T-cell (primary cell): ENCODE data around the gene ANTXRL. TPM values are rescaled to one million over a fixed set of nuclear protein-coding genes. Genes with fewer than 3 reads are reported as not detected.
"Not testable (repeated sequence)": the region's sequence is repeated elsewhere in the genome, so short reads cannot be mapped to it uniquely, and the experiment has no call there.

Experiments
- ATAC-seq, 4 experiments: fragments of 200-7000 bp in 3 of 4; fragments of 150-1000 bp in 1 of 4; cut with Tn5 transposase; replicated peaks in 1 of 4; 1 replicate in 3 of 4; 2 replicates in 1 of 4; pipeline ENCODE4 v1.10.0; 2021; ENCODE audit warnings: moderate library complexity in 3 of 4, mild to moderate bottlenecking in 2 of 4, moderate number of reproducible peaks in 1 of 4
- CTCF ChIA-PET, 2 donors: fragments of 300-600 bp; sonication (Branson Sonifier 250); formaldehyde crosslinking; loops; one replicate each; lab custom pipeline; 2022; ENCODE audit warnings: antibody characterized with exemption in 2 of 2; lab: Charles Lee
- POLR2A ChIA-PET, 2 donors: fragments of 300-600 bp; sonication (Branson Sonifier 250); formaldehyde crosslinking; loops; one replicate each; lab custom pipeline; 2022; ENCODE audit warnings: antibody characterized with exemption in 2 of 2; lab: Charles Lee
- DNase-seq, 35 experiments: peaks; one replicate each; pipeline versions ENCODE4 v3.0.0 to v3.0.0-alpha.2; 2013 to 2023
- H3K27ac ChIP-seq: one replicate; pipeline ENCODE4 v1.5.1; 2013; ENCODE audit warnings: low read length
- H3K27me3 ChIP-seq, 2 experiments: replicated peaks in 1 of 2; 1 replicate in 1 of 2; 2 replicates in 1 of 2; pipeline versions ENCODE4 v1.6.1 to v1.7.0; 2013; ENCODE audit warnings: low read length in 1 of 2, mixed read lengths in 1 of 2; ENCODE audit not compliant: control insufficient read depth in 2 of 2, insufficient read depth in 2 of 2; ENCODE audit errors: extremely low read depth in 1 of 2
- H3K36me3 ChIP-seq, 2 donors: 1 replicate in 1 of 2; 2 replicates in 1 of 2; pipeline versions ENCODE4 v1.6.1 to v1.7.0; 2013; ENCODE audit warnings: low read length in 1 of 2; ENCODE audit not compliant: control insufficient read depth in 2 of 2, insufficient read depth in 1 of 2; ENCODE audit errors: extremely low read depth in 1 of 2
- H3K4me1 ChIP-seq, 2 experiments: 1 replicate in 1 of 2; 2 replicates in 1 of 2; pipeline versions ENCODE4 v1.6.1 to v1.7.0; 2013; ENCODE audit warnings: low read length in 2 of 2, mixed read lengths in 1 of 2; ENCODE audit not compliant: insufficient read depth in 2 of 2, control insufficient read depth in 1 of 2; ENCODE audit errors: extremely low read depth in 1 of 2
- H3K4me3 ChIP-seq, 2 donors: 1 replicate in 1 of 2; 2 replicates in 1 of 2; pipeline versions ENCODE4 v1.5.1 to v1.7.0; 2013; ENCODE audit warnings: mild to moderate bottlenecking in 2 of 2, low read length in 1 of 2, moderate library complexity in 1 of 2; ENCODE audit not compliant: control insufficient read depth in 1 of 2; ENCODE audit errors: extremely low read depth in 1 of 2
- H3K9me3 ChIP-seq: 2 replicates; pipeline ENCODE4 v1.7.0; 2013
- H3K27ac Mint-ChIP-seq, 2 donors: one replicate each; pipeline ENCODE4 v1.8.0; 2020 to 2021; ENCODE audit warnings: mild to moderate bottlenecking in 2 of 2, mixed read lengths in 2 of 2
- H3K27me3 Mint-ChIP-seq, 2 donors: one replicate each; pipeline ENCODE4 v1.8.0; 2021 to 2022; ENCODE audit warnings: mixed read lengths in 2 of 2
- H3K36me3 Mint-ChIP-seq: one replicate; pipeline ENCODE4 v1.8.0; 2021; ENCODE audit warnings: mixed read lengths
- H3K4me1 Mint-ChIP-seq, 3 donors: one replicate each; pipeline ENCODE4 v1.8.0; 2020 to 2022; ENCODE audit warnings: mixed read lengths in 3 of 3, mild to moderate bottlenecking in 1 of 3
- H3K4me3 Mint-ChIP-seq, 3 donors: one replicate each; pipeline ENCODE4 v1.8.0; 2020 to 2022; ENCODE audit warnings: mild to moderate bottlenecking in 3 of 3, mixed read lengths in 3 of 3, moderate library complexity in 3 of 3
- H3K9me3 Mint-ChIP-seq, 3 donors: one replicate each; pipeline ENCODE4 v1.8.0; 2020 to 2022; ENCODE audit warnings: mixed read lengths in 3 of 3
- WGBS: methylation state at CpG from one replicate; pipeline ENCODE4 v1.1.5; 2013; ENCODE audit warnings: missing lambda C conversion rate; ENCODE audit not compliant: insufficient coverage; 5-methylcytosine and 5-hydroxymethylcytosine counted together
- total RNA-seq, 35 experiments: library from RNA in 6 of 35; stranded (reverse) in 6 of 35; fragments of 120-200 nt in 1 of 35; gene quantifications; one replicate each; pipeline versions ENCODE4 v1.2.1 to v1.2.4 and lab custom pipeline; 2013 to 2026

Gene ANTXRL
- total RNA-seq, 5 donors from 2014 or later (not counting 1 experiment from before 2014, with no cell fraction given): 0.69 to 1.0 TPM; not detected in 3

GRCh38 chr10:46375406-46375805 is 88.6 kb downstream of the ANTXRL start, which contains the start of gene ANXA8L1:
Gene ANXA8L1 (plus strand): TSS chr10:46375776. CDS start chr10:46375852, 76 bp downstream.
- POLR2A ChIA-PET, H3K27me3 ChIP-seq, H3K27ac ChIP-seq, H3K27ac Mint-ChIP-seq, CTCF ChIA-PET, H3K9me3 Mint-ChIP-seq, H3K4me1 ChIP-seq, H3K4me1 Mint-ChIP-seq, H3K4me3 Mint-ChIP-seq, H3K36me3 ChIP-seq, H3K27me3 Mint-ChIP-seq, DNase-seq, H3K36me3 Mint-ChIP-seq, H3K4me3 ChIP-seq, ATAC-seq, H3K9me3 ChIP-seq: not testable (repeated sequence)
- no CpG with 5 or more reads among the region's 11 CpGs for WGBS

GRCh38 chr10:46377022-46377421 is 90.2 kb downstream of the ANTXRL start:
- no CpG with 5 or more reads among the region's 1 CpG for WGBS
- CTCF ChIA-PET, H3K4me1 ChIP-seq, H3K9me3 Mint-ChIP-seq, H3K27ac ChIP-seq, H3K27me3 ChIP-seq, H3K27ac Mint-ChIP-seq, H3K4me3 Mint-ChIP-seq, H3K36me3 Mint-ChIP-seq, DNase-seq, H3K4me1 Mint-ChIP-seq, H3K4me3 ChIP-seq, H3K36me3 ChIP-seq, H3K27me3 Mint-ChIP-seq, H3K9me3 ChIP-seq, POLR2A ChIA-PET: not testable (repeated sequence)
- ATAC-seq: peak in 1 of 4 experiments; percentile 5

GRCh38 chr10:46377651-46378050 is 90.9 kb downstream of the ANTXRL start:
- H3K9me3 Mint-ChIP-seq, H3K27ac Mint-ChIP-seq, H3K4me1 ChIP-seq, H3K4me3 Mint-ChIP-seq, H3K27me3 Mint-ChIP-seq, H3K36me3 Mint-ChIP-seq, CTCF ChIA-PET, POLR2A ChIA-PET, H3K36me3 ChIP-seq, ATAC-seq, H3K4me3 ChIP-seq, H3K9me3 ChIP-seq, H3K27ac ChIP-seq, H3K27me3 ChIP-seq, H3K4me1 Mint-ChIP-seq, DNase-seq: not testable (repeated sequence)
- WGBS: no CpG with 5 or more reads among the region's 4 CpGs

GRCh38 chr10:46378108-46378507 is 91.3 kb downstream of the ANTXRL start:
- H3K9me3 Mint-ChIP-seq, H3K4me3 Mint-ChIP-seq, H3K27ac ChIP-seq, H3K4me1 Mint-ChIP-seq, H3K4me1 ChIP-seq, H3K27me3 Mint-ChIP-seq, H3K9me3 ChIP-seq, POLR2A ChIA-PET, H3K4me3 ChIP-seq, H3K36me3 ChIP-seq, DNase-seq, H3K27ac Mint-ChIP-seq, CTCF ChIA-PET, H3K27me3 ChIP-seq, H3K36me3 Mint-ChIP-seq, ATAC-seq: not testable (repeated sequence)
- WGBS: no CpG with 5 or more reads among the region's 8 CpGs

GRCh38 chr10:46379233-46379848 is 92.5 kb downstream of the ANTXRL start:
- H3K4me1 ChIP-seq, H3K27me3 Mint-ChIP-seq, ATAC-seq, POLR2A ChIA-PET, H3K9me3 ChIP-seq, CTCF ChIA-PET, H3K27me3 ChIP-seq, H3K9me3 Mint-ChIP-seq, H3K27ac ChIP-seq, H3K36me3 Mint-ChIP-seq, DNase-seq, H3K4me1 Mint-ChIP-seq, H3K4me3 ChIP-seq, H3K27ac Mint-ChIP-seq, H3K36me3 ChIP-seq, H3K4me3 Mint-ChIP-seq: not testable (repeated sequence)
- no CpG with 5 or more reads among the region's 5 CpGs for WGBS

Other genes starting within 250 kb of the ANTXRL start
- not detected for gene MSMB, start 240.7 kb upstream of the ANTXRL start, total RNA-seq
- gene ANXA8L1, start 88.8 kb downstream of the ANTXRL start, total RNA-seq: not detected
- gene NPY4R, start 179.0 kb downstream of the ANTXRL start, total RNA-seq: not detected